WI38 (cell line): ENCODE data around the gene GABPB2.

Experiments
- H3K4me3 ChIP-seq: 2 replicates; pipeline ENCODE4 v1.5.1; 2011; ENCODE audit warnings: low read depth, mild to moderate bottlenecking, control low read depth, low read length
- TF ChIP-seq, protein P1 (sequence below): IDR thresholded peaks from 2 replicates; pipeline ENCODE4 v1.5.1; 2012; ENCODE audit warnings: low read depth, mild to moderate bottlenecking, control low read depth, low read length

The GABPB2 gene

DNA sequence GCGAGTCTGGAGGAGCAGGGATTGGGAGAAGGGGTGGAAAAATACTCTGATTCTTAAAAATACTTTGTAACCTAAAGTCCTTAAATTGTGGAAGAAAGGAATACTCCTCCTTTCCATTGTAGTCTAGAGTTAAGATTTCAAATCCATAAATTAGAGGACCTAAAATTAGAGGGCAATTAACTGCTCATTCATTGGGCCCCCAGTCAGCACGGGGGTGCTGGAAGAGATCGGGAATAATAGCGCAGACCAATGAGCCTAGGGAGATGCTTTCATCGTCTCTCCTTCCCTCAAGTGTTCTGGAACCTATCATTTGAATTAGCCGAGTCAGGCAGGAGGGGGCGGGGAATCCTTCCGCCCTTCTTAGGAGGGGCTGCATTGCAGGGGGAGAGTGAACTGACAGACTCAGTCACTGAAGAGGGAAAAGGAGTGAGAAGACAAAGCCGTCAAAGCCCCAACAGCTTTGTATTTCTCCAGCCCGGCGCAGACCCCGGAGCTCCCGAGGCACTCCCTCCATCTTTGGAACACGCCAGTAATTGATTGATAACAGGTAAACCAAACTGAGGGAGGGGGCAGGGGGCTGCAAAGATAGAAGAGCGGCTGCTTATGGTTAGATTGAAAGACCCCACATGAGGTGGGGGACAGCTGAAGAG lies 10.4 kb upstream of the GABPB2 start, which contains the start of gene MLLT11:
Gene MLLT11, plus strand, starts transcription at position 391 of the 650 bp plus-strand sequence. CDS start 6,828 bp downstream, outside the sequence.
- peak within 1 kb of the TSS; percentile 71 for H3K4me3 ChIP-seq
- TF ChIP-seq, protein P1, sequence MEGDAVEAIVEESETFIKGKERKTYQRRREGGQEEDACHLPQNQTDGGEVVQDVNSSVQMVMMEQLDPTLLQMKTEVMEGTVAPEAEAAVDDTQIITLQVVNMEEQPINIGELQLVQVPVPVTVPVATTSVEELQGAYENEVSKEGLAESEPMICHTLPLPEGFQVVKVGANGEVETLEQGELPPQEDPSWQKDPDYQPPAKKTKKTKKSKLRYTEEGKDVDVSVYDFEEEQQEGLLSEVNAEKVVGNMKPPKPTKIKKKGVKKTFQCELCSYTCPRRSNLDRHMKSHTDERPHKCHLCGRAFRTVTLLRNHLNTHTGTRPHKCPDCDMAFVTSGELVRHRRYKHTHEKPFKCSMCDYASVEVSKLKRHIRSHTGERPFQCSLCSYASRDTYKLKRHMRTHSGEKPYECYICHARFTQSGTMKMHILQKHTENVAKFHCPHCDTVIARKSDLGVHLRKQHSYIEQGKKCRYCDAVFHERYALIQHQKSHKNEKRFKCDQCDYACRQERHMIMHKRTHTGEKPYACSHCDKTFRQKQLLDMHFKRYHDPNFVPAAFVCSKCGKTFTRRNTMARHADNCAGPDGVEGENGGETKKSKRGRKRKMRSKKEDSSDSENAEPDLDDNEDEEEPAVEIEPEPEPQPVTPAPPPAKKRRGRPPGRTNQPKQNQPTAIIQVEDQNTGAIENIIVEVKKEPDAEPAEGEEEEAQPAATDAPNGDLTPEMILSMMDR: no peak

DNA sequence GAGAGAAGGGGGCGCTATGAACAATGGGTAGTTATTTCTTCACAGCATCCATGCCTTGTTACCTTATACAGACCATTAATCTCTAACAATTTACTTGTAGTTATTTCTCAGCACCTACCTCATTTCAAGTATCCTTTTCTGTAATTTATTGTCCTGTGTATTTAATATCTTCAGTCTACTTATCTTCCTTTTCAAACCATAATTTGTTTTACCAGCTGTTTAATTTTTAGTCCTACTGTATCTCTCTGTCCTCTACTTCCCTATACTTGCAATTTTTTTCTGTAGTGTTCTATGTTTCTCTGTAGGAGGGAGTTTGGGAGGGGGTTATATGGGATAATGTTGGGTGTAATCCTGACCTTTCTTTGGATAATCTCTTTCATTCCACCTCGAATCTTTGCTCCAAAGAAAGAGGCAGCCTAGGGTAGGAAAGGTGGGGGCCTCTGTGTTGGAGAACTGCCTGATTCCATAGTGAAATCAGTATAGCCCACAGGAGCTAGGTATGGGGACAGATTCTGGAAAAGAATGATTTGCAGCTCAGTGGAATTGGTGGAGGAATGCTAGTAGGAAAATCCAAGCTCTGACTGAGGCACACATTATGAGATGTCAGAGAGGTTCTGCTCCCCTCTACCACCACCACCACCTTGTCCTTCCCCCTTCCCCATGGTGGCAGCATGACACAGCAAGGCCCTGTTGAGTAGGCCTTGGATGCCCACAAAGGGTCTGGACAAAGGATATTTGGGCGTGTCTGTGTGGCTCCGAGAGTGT lies 9.7 kb upstream of the GABPB2 start:
- TF ChIP-seq, protein P1: no peak
- peak overlapping the region; percentile 71 for H3K4me3 ChIP-seq

DNA sequence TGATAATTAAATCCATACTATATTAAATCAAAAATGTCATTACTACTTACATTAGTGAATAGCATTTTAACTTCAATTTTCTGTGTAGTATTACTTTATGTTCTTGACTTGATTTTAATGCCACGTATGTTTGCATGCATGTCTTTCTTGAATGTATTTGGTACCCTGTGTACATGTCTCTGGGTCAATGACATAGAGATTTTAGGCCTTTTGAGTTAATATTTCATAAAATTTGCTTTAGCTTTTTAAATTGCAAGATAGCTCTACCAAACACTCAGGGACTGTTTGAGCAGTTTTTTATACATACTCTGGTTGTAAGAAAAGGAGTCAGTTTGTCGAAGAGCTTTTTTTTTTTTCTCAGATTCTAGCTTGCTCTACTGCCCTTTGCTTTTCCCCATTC lies 8.9 kb upstream of the GABPB2 start:
- peak overlapping the region; percentile 71 for H3K4me3 ChIP-seq
- TF ChIP-seq, protein P1: no peak

DNA sequence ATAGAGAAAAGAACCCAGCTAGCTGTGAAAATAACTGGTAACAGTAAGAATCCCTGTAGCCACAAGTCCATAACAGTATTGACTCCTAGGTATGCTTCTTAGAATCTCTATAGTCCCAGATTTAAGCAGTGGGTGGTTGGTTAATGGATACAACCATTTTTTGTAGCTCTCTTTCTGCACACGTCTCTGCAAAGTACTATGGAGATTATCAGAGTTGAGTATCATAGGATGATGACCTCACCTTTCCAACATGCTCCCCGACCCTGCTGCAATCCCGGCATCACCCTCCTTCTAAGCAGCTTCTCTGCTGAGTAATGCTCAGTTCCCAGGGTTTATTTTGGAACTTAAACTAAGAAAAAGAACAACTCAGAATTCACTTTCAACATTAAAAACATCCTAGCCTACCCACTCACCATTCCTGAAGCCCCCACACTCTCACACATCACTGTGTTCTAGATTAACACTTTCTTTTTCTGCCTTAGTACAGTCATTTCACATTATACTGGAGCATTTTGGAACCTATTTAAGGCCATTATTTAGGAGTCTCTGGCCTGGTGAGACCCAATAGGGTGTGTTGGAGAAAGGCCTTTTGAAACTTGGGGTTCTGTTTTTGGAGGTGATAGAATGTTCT lies 7.7 kb upstream of the GABPB2 start:
- no peak overlapping the region for H3K4me3 ChIP-seq
- TF ChIP-seq, protein P1: no peak

DNA sequence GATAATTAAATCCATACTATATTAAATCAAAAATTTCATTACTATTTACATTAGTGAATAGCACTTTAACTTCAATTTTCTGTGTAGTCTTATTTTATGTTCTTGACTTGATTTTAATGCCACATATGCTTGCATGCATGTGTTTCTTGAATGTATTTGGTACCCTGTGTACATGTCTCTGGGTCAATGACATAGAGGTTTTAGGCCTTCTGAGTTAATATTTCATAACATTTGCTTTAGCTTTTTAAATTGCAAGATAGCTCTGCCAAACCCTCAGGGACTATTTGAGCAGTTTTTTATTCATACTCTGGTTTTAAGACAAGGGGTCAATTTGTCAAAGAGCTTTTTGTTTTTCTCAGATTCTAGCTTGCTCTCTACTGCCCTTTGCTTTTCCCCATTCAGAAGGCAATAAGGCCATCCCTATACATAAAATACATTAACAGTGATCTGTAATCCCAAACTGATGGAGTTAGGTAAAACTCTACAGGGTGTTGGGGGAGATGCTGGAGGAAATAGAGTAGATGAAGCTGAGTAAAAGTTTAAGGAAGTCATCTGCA lies 5.4 kb upstream of the GABPB2 start:
- no peak overlapping the region for H3K4me3 ChIP-seq
- TF ChIP-seq, protein P1: no peak

DNA sequence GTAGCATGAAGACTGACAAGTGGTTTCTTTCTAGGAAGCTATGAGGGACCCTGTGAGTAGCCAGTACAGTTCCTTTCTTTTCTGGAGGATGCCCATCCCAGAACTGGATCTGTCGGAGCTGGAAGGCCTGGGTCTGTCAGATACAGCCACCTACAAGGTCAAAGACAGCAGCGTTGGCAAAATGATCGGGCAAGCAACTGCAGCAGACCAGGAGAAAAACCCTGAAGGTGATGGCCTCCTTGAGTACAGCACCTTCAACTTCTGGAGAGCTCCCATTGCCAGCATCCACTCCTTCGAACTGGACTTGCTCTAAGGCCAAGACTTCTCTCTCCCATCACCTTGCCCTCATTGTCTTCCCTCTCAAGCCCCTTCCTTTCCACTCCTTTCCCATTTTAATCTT lies 3.4 kb upstream of the GABPB2 start:
- TF ChIP-seq, protein P1: no peak
- H3K4me3 ChIP-seq: no peak overlapping the region

DNA sequence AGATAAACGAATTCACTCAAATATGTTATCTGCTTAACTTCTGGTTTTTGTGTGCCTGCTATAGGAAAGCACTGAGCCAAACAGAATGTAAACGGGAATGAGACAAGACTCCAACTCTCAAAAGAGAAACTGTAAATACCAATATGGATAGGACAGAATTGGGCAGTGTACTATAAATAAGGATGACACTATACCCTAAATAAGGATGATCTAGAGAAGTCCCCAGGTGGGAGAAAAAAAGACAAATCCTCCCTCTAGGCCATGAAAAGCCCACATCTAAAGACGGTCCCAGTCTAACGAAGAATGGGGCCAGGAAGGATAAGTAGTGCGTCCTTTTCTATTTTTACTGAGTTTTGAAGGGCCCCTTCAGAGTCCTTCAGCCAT lies 1.5 kb upstream of the GABPB2 start:
- H3K4me3 ChIP-seq: no peak overlapping the region
- TF ChIP-seq, protein P1: no peak
